NCI-H2107 (cell line): ENCODE results near the gene TEAD1.
A peak's percentile ranks its signal among the peaks of the same experiment; 100 is the strongest.
"Not testable (repeated sequence)": the region's sequence is repeated elsewhere in the genome, so short reads cannot be mapped to it uniquely, and the experiment has no call there.

Source experiments
- DNase-seq: peaks from one replicate; lab custom pipeline; 2025; lab: John Stamatoyannopoulos, UW

The TEAD1 gene

GRCh38 chr11:12864316-12865156 is 190.3 kb downstream of the TEAD1 start:
- no peak for DNase-seq

- DNase-seq, result no peak
Observed at GRCh38 chr11:12865863-12866595, 191.8 kb downstream of the TEAD1 start.

GRCh38 chr11:12867531-12867930 is 193.3 kb downstream of the TEAD1 start:
- no peak for DNase-seq

GRCh38 chr11:12868315-12869073 is 194.3 kb downstream of the TEAD1 start:
- no peak for DNase-seq

- no peak for DNase-seq
Observed at GRCh38 chr11:12871241-12871640, 197.0 kb downstream of the TEAD1 start.

GRCh38 chr11:12871788-12872321 is 197.6 kb downstream of the TEAD1 start:
- DNase-seq, result no peak

GRCh38 chr11:12876340-12876739 is 202.1 kb downstream of the TEAD1 start:
- DNase-seq, result no peak

GRCh38 chr11:12876988-12877387 is 202.8 kb downstream of the TEAD1 start:
- DNase-seq, result no peak

GRCh38 chr11:12877508-12877907 is 203.3 kb downstream of the TEAD1 start:
- not testable (repeated sequence) for DNase-seq

GRCh38 chr11:12880327-12880726 is 206.1 kb downstream of the TEAD1 start:
- DNase-seq, result no peak

- DNase-seq, result no peak
Observed at GRCh38 chr11:12882670-12883069, 208.4 kb downstream of the TEAD1 start.

GRCh38 chr11:12884751-12885318 is 210.6 kb downstream of the TEAD1 start:
- no peak for DNase-seq

- no peak for DNase-seq
Observed at GRCh38 chr11:12885717-12886239, 211.6 kb downstream of the TEAD1 start.

- no peak for DNase-seq
Observed at GRCh38 chr11:12886508-12886907, 212.3 kb downstream of the TEAD1 start.

GRCh38 chr11:12888525-12889158 is 214.4 kb downstream of the TEAD1 start:
- peak; percentile 26 for DNase-seq

- DNase-seq, result no peak
Observed at GRCh38 chr11:12889243-12889642, 215.0 kb downstream of the TEAD1 start.

GRCh38 chr11:12890476-12890875 is 216.3 kb downstream of the TEAD1 start:
- no peak for DNase-seq

- DNase-seq, result peak; percentile 19
Observed at GRCh38 chr11:12893787-12894672, 219.8 kb downstream of the TEAD1 start.

GRCh38 chr11:12897390-12897789 is 223.2 kb downstream of the TEAD1 start:
- no peak for DNase-seq

- no peak for DNase-seq
Observed at GRCh38 chr11:12897867-12898266, 223.6 kb downstream of the TEAD1 start.
